HCT116 (cell line): ENCODE measurements around the gene KCNK4.

Source experiments
- EZH2 ChIP-seq: fragments of 200-600 bp; sonication (generic); IDR thresholded peaks from 2 replicates; pipeline ENCODE4 v1.6.1; 2017; ENCODE audit warnings: antibody characterized with exemption, mixed run types
- FOSL1 ChIP-seq: IDR thresholded peaks from 2 replicates; pipeline ENCODE4 v1.6.1; 2012; ENCODE audit warnings: low read depth
- POLR2A ChIP-seq: IDR thresholded peaks from 2 replicates; pipeline ENCODE4 v1.7.0; 2011; ENCODE audit warnings: borderline replicate concordance; ENCODE audit not compliant: insufficient read depth, insufficient read length; ENCODE audit errors: extremely low read depth
- POLR2AphosphoS5 ChIP-seq: IDR thresholded peaks from 2 replicates; pipeline ENCODE4 v1.6.1; 2011; ENCODE audit warnings: mild to moderate bottlenecking, low read depth, low read length, moderate library complexity
- RAD21 ChIP-seq: IDR thresholded peaks from 2 replicates; pipeline ENCODE4 v1.6.1; 2012; ENCODE audit warnings: low read depth, mild to moderate bottlenecking
- SP1 ChIP-seq: IDR thresholded peaks from 2 replicates; pipeline ENCODE4 v1.6.1; 2012; ENCODE audit warnings: low read depth
- TCF7L2 ChIP-seq: IDR thresholded peaks from 2 replicates; pipeline ENCODE4 v1.7.0; 2011; ENCODE audit warnings: borderline replicate concordance, inconsistent platforms; ENCODE audit not compliant: insufficient read depth, insufficient read length; ENCODE audit errors: extremely low read depth
- ZNF274 ChIP-seq: fragments of 200-500 bp; sonication (Bioruptor generic); IDR thresholded peaks from 2 replicates; pipeline ENCODE4 v1.6.1; 2014; ENCODE audit warnings: mild to moderate bottlenecking, low read depth, low read length, inconsistent platforms
- TF ChIP-seq, protein P1 (sequence below), 3 experiments: fragments of 200-600 bp in 1 of 3; sonication (generic) in 1 of 3; IDR thresholded peaks in 2 of 3; conservative IDR thresholded peaks in 1 of 3; 2 replicates each; pipeline ENCODE4 v1.5.1; 2012 to 2017; ENCODE audit warnings: low read depth in 2 of 3, low read length in 2 of 3, antibody characterized with exemption in 1 of 3, borderline replicate concordance in 1 of 3, control low read depth in 1 of 3, mild to moderate bottlenecking in 1 of 3, mixed read lengths in 1 of 3, mixed run types in 1 of 3, moderate library complexity in 1 of 3; ENCODE audit not compliant: insufficient read depth in 1 of 3
- TF ChIP-seq, protein P2 (sequence below): IDR thresholded peaks from 2 replicates; pipeline ENCODE4 v1.6.1; 2012

DNA sequence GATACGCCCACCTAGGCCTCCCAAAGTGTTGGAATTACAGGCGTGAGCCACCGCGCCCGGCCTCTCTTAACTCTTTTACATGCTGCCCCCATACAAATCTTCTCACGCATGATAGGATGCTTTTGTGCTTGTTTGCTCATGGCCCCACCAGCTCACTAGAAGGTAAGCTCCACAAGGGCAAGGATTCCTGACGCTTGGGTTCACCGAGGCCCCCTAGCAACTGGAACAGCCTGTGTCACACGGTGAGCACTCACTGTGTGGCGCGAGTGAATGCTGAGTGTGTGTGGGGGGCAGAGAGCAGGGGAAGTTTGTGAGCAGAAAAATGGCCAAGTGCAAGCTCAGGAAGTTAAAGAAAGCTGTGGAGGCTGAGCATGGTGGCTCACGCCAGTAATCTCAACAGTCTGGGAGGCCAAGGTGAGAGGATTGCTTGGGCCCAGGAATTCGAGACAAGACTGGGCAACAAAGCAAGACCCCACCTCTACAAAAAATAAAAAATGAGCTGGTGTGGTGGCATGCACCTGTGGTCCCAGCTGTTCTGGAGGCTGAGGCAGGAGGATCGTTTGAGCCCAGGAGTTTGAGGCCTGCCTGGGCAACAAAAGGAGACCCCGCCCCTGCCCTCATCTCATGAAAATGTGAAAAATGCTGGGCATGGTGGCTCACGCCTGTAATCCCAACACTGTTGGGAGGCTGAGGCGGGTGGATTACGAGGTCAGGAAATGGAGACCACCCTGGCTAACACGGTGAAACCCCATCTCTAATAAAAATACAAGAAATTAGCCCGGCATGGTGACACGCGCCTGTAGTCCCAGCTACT is 8.9 kb upstream of the KCNK4 start:
- TF ChIP-seq ZNF274 = no peak
- TF ChIP-seq, protein P1, sequence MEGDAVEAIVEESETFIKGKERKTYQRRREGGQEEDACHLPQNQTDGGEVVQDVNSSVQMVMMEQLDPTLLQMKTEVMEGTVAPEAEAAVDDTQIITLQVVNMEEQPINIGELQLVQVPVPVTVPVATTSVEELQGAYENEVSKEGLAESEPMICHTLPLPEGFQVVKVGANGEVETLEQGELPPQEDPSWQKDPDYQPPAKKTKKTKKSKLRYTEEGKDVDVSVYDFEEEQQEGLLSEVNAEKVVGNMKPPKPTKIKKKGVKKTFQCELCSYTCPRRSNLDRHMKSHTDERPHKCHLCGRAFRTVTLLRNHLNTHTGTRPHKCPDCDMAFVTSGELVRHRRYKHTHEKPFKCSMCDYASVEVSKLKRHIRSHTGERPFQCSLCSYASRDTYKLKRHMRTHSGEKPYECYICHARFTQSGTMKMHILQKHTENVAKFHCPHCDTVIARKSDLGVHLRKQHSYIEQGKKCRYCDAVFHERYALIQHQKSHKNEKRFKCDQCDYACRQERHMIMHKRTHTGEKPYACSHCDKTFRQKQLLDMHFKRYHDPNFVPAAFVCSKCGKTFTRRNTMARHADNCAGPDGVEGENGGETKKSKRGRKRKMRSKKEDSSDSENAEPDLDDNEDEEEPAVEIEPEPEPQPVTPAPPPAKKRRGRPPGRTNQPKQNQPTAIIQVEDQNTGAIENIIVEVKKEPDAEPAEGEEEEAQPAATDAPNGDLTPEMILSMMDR (IDR thresholded peaks at IDR 0.05 in 2 of 3, conservative IDR thresholded peaks at IDR 0.05 in 1 of 3; ENCODE audit: borderline replicate concordance in 1 of 3, insufficient read depth in 1 of 3, low read depth in 2 of 3, low read length in 2 of 3) = no peak
- TF ChIP-seq, protein P2, sequence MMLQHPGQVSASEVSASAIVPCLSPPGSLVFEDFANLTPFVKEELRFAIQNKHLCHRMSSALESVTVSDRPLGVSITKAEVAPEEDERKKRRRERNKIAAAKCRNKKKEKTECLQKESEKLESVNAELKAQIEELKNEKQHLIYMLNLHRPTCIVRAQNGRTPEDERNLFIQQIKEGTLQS = no peak
- TF ChIP-seq POLR2A = no peak
- TF ChIP-seq FOSL1 = no peak
- no peak for TF ChIP-seq POLR2AphosphoS5
- no peak for TF ChIP-seq SP1
- no peak for TF ChIP-seq EZH2
- TF ChIP-seq TCF7L2 = no peak
- TF ChIP-seq RAD21 = no peak
